OCI-LY7 (cell line): Measurements from ENCODE around the gene ALDH1L1. TPM values are rescaled to one million over a fixed set of nuclear protein-coding genes. Genes with fewer than 3 reads are reported as not detected.

ENCODE experiments used
- BruUV-seq: library from RNA; stranded (reverse); fragments of 400-500 nt; replicated peaks from 2 replicates; lab custom pipeline; 2021; lab: Mats Ljungman, UMichigan
- CTCF ChIA-PET: fragments of 300-600 bp; sonication (Branson Sonifier 250); formaldehyde crosslinking; loops from one replicate; lab custom pipeline; 2022; ENCODE audit warnings: antibody characterized with exemption; ENCODE audit not compliant: unreplicated experiment; lab: Charles Lee
- POLR2A ChIA-PET: fragments of 300-600 bp; sonication (Branson Sonifier 250); formaldehyde crosslinking; loops from one replicate; lab custom pipeline; 2022; ENCODE audit warnings: antibody characterized with exemption; lab: Charles Lee
- DNase-seq: peaks from one replicate; pipeline ENCODE4 v3.0.0-alpha.2; 2015; ENCODE audit warnings: low spot score
- H2AFZ ChIP-seq: fragments of 200-600 bp; sonication (generic), shearing (Covaris generic); 2 replicates; pipeline ENCODE4 v1.6.1; 2014; ENCODE audit warnings: mild to moderate bottlenecking, antibody characterized with exemption, low read length, moderate library complexity
- H3K27ac ChIP-seq: fragments of 200-600 bp; sonication (generic); 2 replicates; pipeline ENCODE4 v1.5.1; 2014; ENCODE audit warnings: mixed run types, low read depth, mild to moderate bottlenecking, moderate library complexity, low read length, inconsistent platforms; ENCODE audit not compliant: poor library complexity, severe bottlenecking
- H3K36me3 ChIP-seq: fragments of 200-600 bp; sonication (generic); 2 replicates; pipeline ENCODE4 v1.6.1; 2014; ENCODE audit warnings: mild to moderate bottlenecking, antibody characterized with exemption, low read length, moderate library complexity, mixed read lengths; ENCODE audit not compliant: insufficient read depth
- H3K4me1 ChIP-seq: fragments of 200-600 bp; sonication (generic); 2 replicates; pipeline ENCODE4 v1.5.1; 2014; ENCODE audit warnings: mild to moderate bottlenecking, low read length; ENCODE audit not compliant: insufficient read depth, poor library complexity, severe bottlenecking
- H3K4me2 ChIP-seq: fragments of 200-600 bp; sonication (generic); 2 replicates; pipeline ENCODE4 v1.6.1; 2014; ENCODE audit warnings: mild to moderate bottlenecking, low read length
- H3K4me3 ChIP-seq: fragments of 200-600 bp; sonication (generic); 2 replicates; pipeline ENCODE4 v1.5.1; 2014; ENCODE audit warnings: mild to moderate bottlenecking, low read depth, low read length; ENCODE audit not compliant: poor library complexity, severe bottlenecking
- H3K79me2 ChIP-seq: fragments of 200-600 bp; sonication (generic); 2 replicates; pipeline ENCODE4 v1.6.1; 2016; ENCODE audit warnings: low read depth, mild to moderate bottlenecking, low read length, moderate library complexity, mixed read lengths; ENCODE audit not compliant: insufficient read depth
- H3K9me2 ChIP-seq: fragments of 200-600 bp; sonication (generic); 2 replicates; pipeline ENCODE4 v1.6.1; 2016; ENCODE audit warnings: mild to moderate bottlenecking, low read length, mixed read lengths; ENCODE audit not compliant: insufficient read depth
- H3K9me3 ChIP-seq: fragments of 200-600 bp; sonication (generic); 2 replicates; pipeline ENCODE4 v1.6.1; 2014; ENCODE audit warnings: mild to moderate bottlenecking, mixed run types, low read length, mixed read lengths
- H4K20me1 ChIP-seq: fragments of 200-600 bp; sonication (generic); 2 replicates; pipeline ENCODE4 v1.6.1; 2014; ENCODE audit warnings: mild to moderate bottlenecking, antibody characterized with exemption, low read length, moderate library complexity, mixed read lengths; ENCODE audit not compliant: insufficient read depth
- EZH2phosphoT487 ChIP-seq: fragments of 200-600 bp; sonication (generic); IDR thresholded peaks from 2 replicates; pipeline ENCODE4 v1.6.1; 2018; ENCODE audit warnings: low read depth, borderline replicate concordance, mild to moderate bottlenecking, mixed run types, antibody characterized with exemption, low read length, moderate library complexity, mixed read lengths
- intact Hi-C: fragments of 100-400 bp; cut with micrococcal nuclease; formaldehyde crosslinking; loops from one replicate; pipeline ENCODE4 v1.10.0; 2022; ENCODE audit not compliant: unreplicated experiment
- total RNA-seq, 2 experiments: library from RNA; depleted of rRNA in 1 of 2; stranded (reverse); fragments of >200 nt in 1 of 2; shearing (Covaris generic) in 1 of 2; gene quantifications; 2 replicates each; pipeline ENCODE4 v1.2.3, GENCODE V29; 2014 to 2022
- TF ChIP-seq, protein P1 (sequence below): fragments of 200-600 bp; sonication (generic); conservative IDR thresholded peaks from 2 replicates; pipeline ENCODE4 v1.5.1; 2014; ENCODE audit warnings: mild to moderate bottlenecking, antibody characterized with exemption, low read length, moderate library complexity, mixed read lengths

ALDH1L1 gene
- total RNA-seq, 2 experiments from 2014 or later, result not detected

DNA sequence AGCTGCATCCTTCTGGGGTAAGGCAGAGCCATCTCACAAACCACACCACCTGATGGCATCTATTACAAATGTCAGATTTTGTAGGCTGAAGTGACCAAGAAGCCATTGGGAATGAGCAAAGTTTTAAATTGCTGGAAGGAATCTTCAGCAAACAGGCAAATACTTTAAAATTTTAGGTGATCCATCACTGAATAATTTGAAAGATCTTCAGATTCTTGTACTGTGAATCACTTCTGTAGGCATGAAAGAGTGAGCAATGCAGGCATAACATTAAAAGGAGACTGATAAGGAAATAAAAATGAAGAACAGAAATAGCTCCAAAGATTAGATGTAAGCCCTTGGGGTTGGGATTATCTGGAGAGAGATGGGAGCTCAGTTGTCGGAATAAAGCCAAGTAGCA, 36.0 kb upstream of the ALDH1L1 start:
- DNase-seq, result no peak
- H3K27ac ChIP-seq, result no peak overlapping the region
- POLR2A ChIA-PET, result no interaction called here
- no peaks in the 10 kb centered on the region for H3K79me2 ChIP-seq
- no TSS peak for BruUV-seq
- intact Hi-C loops, result no loop called here
- H3K4me1 ChIP-seq, result no peaks in the 10 kb centered on the region
- no peak overlapping the region for H2AFZ ChIP-seq
- no peaks in the 10 kb centered on the region for H3K36me3 ChIP-seq
- no peaks in the 10 kb centered on the region for H3K9me2 ChIP-seq
- H3K4me3 ChIP-seq, result no peak overlapping the region
- H4K20me1 ChIP-seq, result no peaks in the 10 kb centered on the region
- H3K4me2 ChIP-seq, result no peak overlapping the region
- H3K9me3 ChIP-seq, result no peaks in the 10 kb centered on the region
- CTCF ChIA-PET, result no interaction called here
- no peak for TF ChIP-seq EZH2phosphoT487
- TF ChIP-seq, protein P1, sequence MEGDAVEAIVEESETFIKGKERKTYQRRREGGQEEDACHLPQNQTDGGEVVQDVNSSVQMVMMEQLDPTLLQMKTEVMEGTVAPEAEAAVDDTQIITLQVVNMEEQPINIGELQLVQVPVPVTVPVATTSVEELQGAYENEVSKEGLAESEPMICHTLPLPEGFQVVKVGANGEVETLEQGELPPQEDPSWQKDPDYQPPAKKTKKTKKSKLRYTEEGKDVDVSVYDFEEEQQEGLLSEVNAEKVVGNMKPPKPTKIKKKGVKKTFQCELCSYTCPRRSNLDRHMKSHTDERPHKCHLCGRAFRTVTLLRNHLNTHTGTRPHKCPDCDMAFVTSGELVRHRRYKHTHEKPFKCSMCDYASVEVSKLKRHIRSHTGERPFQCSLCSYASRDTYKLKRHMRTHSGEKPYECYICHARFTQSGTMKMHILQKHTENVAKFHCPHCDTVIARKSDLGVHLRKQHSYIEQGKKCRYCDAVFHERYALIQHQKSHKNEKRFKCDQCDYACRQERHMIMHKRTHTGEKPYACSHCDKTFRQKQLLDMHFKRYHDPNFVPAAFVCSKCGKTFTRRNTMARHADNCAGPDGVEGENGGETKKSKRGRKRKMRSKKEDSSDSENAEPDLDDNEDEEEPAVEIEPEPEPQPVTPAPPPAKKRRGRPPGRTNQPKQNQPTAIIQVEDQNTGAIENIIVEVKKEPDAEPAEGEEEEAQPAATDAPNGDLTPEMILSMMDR, result no peak

GRCh38 chr3:126213379-126214028, 33.1 kb upstream of the ALDH1L1 start:
- Histone ChIP-seq H2AFZ (no peak overlapping the region), H3K4me1 (no peaks in the 10 kb centered on the region), H3K4me2 (no peak overlapping the region), H3K36me3 (no peaks in the 10 kb centered on the region), H3K79me2 (no peaks in the 10 kb centered on the region), H3K4me3 (no peak overlapping the region), H3K9me2 (no peaks in the 10 kb centered on the region), H4K20me1 (no peaks in the 10 kb centered on the region), H3K27ac (no peak overlapping the region), H3K9me3 (no peaks in the 10 kb centered on the region)
- TF ChIP-seq, protein P1, result no peak
- TF ChIP-seq EZH2phosphoT487, result no peak
- BruUV-seq, result no TSS peak
- intact Hi-C loops, result no loop called here
- no peak for DNase-seq
- ChIA-PET POLR2A (no interaction called here), CTCF (no interaction called here)

- ChIA-PET POLR2A (no interaction called here), CTCF (no interaction called here)
- no TSS peak for BruUV-seq
- no peak for DNase-seq
- H3K9me2 ChIP-seq, result no peaks in the 10 kb centered on the region
- H4K20me1 ChIP-seq, result no peaks in the 10 kb centered on the region
- intact Hi-C loops, result no loop called here
- no peaks in the 10 kb centered on the region for H3K36me3 ChIP-seq
- TF ChIP-seq EZH2phosphoT487, result no peak
- TF ChIP-seq, protein P1, result 0 out of 2 replicates have a peak, but pooled peaks have one; percentile 19
- H3K79me2 ChIP-seq, result no peaks in the 10 kb centered on the region
- H2AFZ ChIP-seq, result no peak overlapping the region
- no peak overlapping the region for H3K4me3 ChIP-seq
- H3K9me3 ChIP-seq, result no peaks in the 10 kb centered on the region
- no peak overlapping the region for H3K4me2 ChIP-seq
- H3K4me1 ChIP-seq, result no peaks in the 10 kb centered on the region
- no peak overlapping the region for H3K27ac ChIP-seq
Measured at GRCh38 chr3:126212620-126213378, 32.4 kb upstream of the ALDH1L1 start.
